ENCODE results near the gene UGT8.

The UGT8 gene

GRCh38 chr4:114690571-114690970 lies 92.0 kb downstream of the UGT8 start:
- DNase-seq (ENCODE audit: low spot score) = no peak

DNA sequence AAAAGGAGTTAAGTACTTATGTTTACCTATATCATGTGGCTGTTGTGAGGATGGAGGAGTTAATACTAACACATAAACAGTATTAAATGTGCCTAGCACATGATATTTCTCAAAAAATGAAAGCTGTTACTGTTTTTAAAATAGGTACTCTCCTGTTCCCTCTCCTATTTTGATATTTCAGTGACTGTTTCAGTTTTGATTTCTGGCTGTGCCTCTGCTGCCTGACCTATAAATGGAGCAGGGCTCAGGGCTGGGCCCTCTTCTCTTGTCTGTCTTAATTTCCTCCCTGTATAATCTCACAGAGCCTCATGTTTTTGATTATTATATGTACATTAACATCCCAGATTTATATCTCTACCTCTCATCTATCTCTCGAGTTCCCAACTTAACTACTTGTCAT lies 93.3 kb downstream of the UGT8 start:
- DNase-seq (ENCODE audit: low spot score) = no peak

DNA sequence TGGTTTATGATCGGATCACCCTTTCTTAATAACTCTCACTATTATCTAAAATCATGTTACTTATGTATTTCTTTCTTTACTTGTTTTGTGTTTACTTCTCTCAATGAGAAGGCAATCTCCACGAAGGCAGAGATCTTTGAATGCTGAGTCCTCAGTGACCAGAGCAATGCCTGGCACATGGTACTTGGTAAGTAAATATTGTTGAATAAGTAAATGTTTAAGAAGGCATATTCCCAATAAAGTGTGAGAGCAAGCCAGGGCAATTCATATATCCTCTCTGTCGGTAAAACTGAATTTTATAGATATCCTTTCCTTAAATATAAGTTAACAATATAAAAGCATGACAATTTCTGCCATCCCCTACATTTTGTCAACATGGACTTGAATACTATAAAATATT lies 94.4 kb downstream of the UGT8 start:
- no peak for DNase-seq (ENCODE audit: low spot score)

- DNase-seq (ENCODE audit: low spot score) = peak; percentile 30
Observed at GRCh38 chr4:114694770-114695169, 96.2 kb downstream of the UGT8 start.

- no peak for DNase-seq (ENCODE audit: low spot score)
Observed at GRCh38 chr4:114698231-114698630, 99.6 kb downstream of the UGT8 start.

DNA sequence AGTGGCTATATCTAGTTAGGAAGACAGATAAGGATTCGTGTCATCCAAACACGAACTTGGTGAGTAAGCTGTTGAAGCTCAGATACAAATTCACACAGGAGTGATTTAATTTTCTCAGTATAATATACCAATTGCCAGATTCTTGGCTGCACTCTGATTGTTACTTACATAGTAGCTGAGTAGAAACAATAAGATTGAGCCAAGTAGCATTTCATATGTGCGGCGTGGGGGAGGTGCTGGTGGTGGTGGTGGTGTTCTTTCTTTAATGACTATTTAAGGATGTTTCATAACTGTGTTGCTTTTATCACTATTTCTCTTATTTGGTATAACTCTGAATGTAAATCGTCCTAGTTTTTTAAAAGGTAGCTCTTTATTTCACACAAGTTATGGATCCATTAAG lies 102.9 kb downstream of the UGT8 start:
- no peak for DNase-seq (ENCODE audit: low spot score)

GRCh38 chr4:114717432-114717831 lies 118.8 kb downstream of the UGT8 start:
- DNase-seq (ENCODE audit: low spot score) = no peak

DNA sequence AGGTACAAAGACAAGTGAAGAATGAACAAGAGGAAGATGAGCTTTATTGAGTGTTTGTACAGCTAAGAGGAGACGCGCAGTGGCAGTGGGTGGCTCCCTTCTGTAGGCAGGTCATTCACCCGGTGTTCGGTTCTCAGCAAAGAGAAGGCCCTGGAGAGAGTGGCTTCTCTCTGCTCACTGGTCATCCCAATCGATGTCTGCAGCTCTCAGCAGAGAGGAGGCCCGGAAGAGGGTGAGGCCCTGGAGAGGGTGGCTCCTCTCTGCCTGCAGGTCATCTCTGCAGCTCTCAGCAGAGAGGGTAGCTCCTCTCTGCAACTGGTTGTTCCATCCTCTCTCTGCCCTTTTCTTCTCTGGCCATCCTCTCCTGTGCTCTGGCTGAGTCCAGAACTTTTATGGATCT lies 126.5 kb downstream of the UGT8 start:
- no peak for DNase-seq (ENCODE audit: low spot score)

DNA sequence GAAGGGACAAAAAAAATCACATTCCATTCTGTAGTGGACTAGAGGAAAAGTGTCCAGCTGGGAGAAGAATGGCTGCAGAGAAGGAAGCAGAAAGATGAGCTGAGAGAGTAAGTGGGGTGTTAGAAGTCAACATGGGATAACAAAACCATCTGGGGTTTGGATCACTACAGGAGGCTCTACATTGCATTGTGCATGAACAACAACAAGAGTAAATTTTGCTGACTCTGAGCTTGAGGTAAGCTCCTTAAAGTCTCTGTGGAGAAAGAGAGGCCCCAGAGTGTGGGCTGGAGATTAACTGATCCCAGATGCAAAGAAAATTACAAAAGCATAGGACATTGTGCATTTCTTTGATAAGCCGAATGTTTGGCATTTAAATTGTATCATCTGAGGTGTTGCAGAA lies 128.9 kb downstream of the UGT8 start:
- no peak for DNase-seq (ENCODE audit: low spot score)

Data from COLO829 (cell line).